K562 (cell line): ENCODE results near the gene OVOL3. TPM values are rescaled to one million over a fixed set of nuclear protein-coding genes. Genes with fewer than 3 reads are reported as not detected.

Experiments used
- DACH1 ChIP-seq: fragments of 450-650 bp; IDR thresholded peaks from 2 replicates; pipeline ENCODE4 v1.6.1; 2018; ENCODE audit not compliant: partially characterized antibody
- ELF2 ChIP-seq: fragments of 250-450 bp; sonication (Bioruptor Pico); IDR thresholded peaks from 2 replicates; pipeline ENCODE4 v1.5.0; 2021; ENCODE audit warnings: mild to moderate bottlenecking
- HDAC1 ChIP-seq, 2 experiments: fragments of 450-650 bp; IDR thresholded peaks; 2 replicates each; pipeline ENCODE4 v1.6.1; 2016 to 2017; ENCODE audit warnings: inconsistent platforms in 1 of 2, mild to moderate bottlenecking in 1 of 2, moderate library complexity in 1 of 2
- IRF2 ChIP-seq: sonication (generic); formaldehyde crosslinking; IDR thresholded peaks from 2 replicates; pipeline ENCODE4 v1.8.1; 2022; ENCODE audit warnings: mild to moderate bottlenecking, missing genetic modification reagents
- KAT7 ChIP-seq: sonication (generic); formaldehyde crosslinking; IDR thresholded peaks from 2 replicates; pipeline ENCODE4 v1.8.0; 2022; ENCODE audit warnings: missing genetic modification reagents, mild to moderate bottlenecking, borderline replicate concordance
- POLR2B ChIP-seq: fragments of 450-650 bp; IDR thresholded peaks from 2 replicates; pipeline ENCODE4 v1.6.1; 2018; ENCODE audit warnings: low read depth; ENCODE audit not compliant: partially characterized antibody
- SIN3A ChIP-seq, 2 experiments: fragments of 150-350 bp in 1 of 2; IDR thresholded peaks; 2 replicates each; pipeline ENCODE4 v1.6.1; 2011 to 2016; ENCODE audit warnings: borderline replicate concordance in 2 of 2, low read depth in 2 of 2, low read length in 2 of 2, mild to moderate bottlenecking in 2 of 2, moderate library complexity in 2 of 2; ENCODE audit not compliant: control insufficient read depth in 1 of 2
- TBL1XR1 ChIP-seq, 2 experiments: IDR thresholded peaks; 2 replicates each; pipeline ENCODE4 v1.6.1; 2012; ENCODE audit warnings: improper control_type of control experiment in 2 of 2, low read length in 2 of 2, mild to moderate bottlenecking in 1 of 2
- YY1 ChIP-seq, 3 experiments: IDR thresholded peaks; 2 replicates each; pipeline ENCODE4 v1.6.1; 2011; ENCODE audit warnings: low read length in 2 of 3, mild to moderate bottlenecking in 2 of 3, moderate library complexity in 2 of 3, borderline replicate concordance in 1 of 3, control low read depth in 1 of 3, low read depth in 1 of 3; ENCODE audit not compliant: insufficient read depth in 3 of 3, insufficient replicate concordance in 2 of 3, control insufficient read depth in 1 of 3, insufficient read length in 1 of 3; ENCODE audit errors: extremely low read depth in 1 of 3
- ZNF184 ChIP-seq: sonication (generic); formaldehyde crosslinking; IDR thresholded peaks from 2 replicates; pipeline ENCODE4 v1.5.0; 2020; ENCODE audit warnings: missing genetic modification reagents
- ZNF583 ChIP-seq: fragments of 250-450 bp; sonication (Bioruptor Pico); IDR thresholded peaks from 2 replicates; pipeline ENCODE4 v1.4.0; 2020
- ZNF584 ChIP-seq: fragments of 200-800 bp; sonication (Bioruptor generic); IDR thresholded peaks from 2 replicates; pipeline ENCODE4 v1.6.1; 2016; ENCODE audit warnings: low read depth, mild to moderate bottlenecking, missing genetic modification characterization, missing compliant biosample characterization
- polyA plus RNA-seq, 8 experiments: library from polyadenylated mRNA; depleted of rRNA in 4 of 8; stranded (reverse) in 5 of 8; unstranded in 3 of 8; fragments of >200 nt; fragmentation: Nextera tagmentation in 2 of 8; fragmentation: Illumina TruSeq in 1 of 8; extraction: Ambion mirVana in 2 of 8; extraction: Trizol in 1 of 8; gene quantifications; 2 replicates each; pipeline versions ENCODE4 v1.2.1 to v1.2.3, GENCODE V29; 2011 to 2014; ENCODE audit warnings: inconsistent platforms in 1 of 8, missing spikeins in 1 of 8
- total RNA-seq, 7 experiments: library from RNA; depleted of rRNA in 6 of 7; stranded (reverse); fragments of >200 nt in 6 of 7; fragmentation: Illumina TruSeq in 2 of 7; extraction: Trizol in 2 of 7; gene quantifications; 2 replicates each; pipeline versions ENCODE4 v1.2.1 to v1.2.3, GENCODE V29; 2011 to 2021; ENCODE audit warnings: low replicate concordance in 1 of 7
- TF ChIP-seq, protein P1 (sequence below), 2 experiments: fragments of 450-650 bp; IDR thresholded peaks; 2 replicates each; pipeline ENCODE4 v1.6.1; 2018; ENCODE audit warnings: mild to moderate bottlenecking in 2 of 2, low read depth in 1 of 2; ENCODE audit not compliant: partially characterized antibody in 2 of 2
- TF ChIP-seq, protein P2 (sequence below): fragments of 450-650 bp; formaldehyde crosslinking; IDR thresholded peaks from 2 replicates; pipeline ENCODE4 v1.4.0; 2022; ENCODE audit warnings: missing genetic modification characterization
- TF ChIP-seq, protein P3 (sequence below): fragments of 450-650 bp; IDR thresholded peaks from 2 replicates; pipeline ENCODE4 v1.6.1; 2018; ENCODE audit warnings: mild to moderate bottlenecking, low read depth; ENCODE audit not compliant: partially characterized antibody
- TF ChIP-seq, protein P4 (sequence below): fragments of 250-450 bp; sonication (Bioruptor Pico); IDR thresholded peaks from 2 replicates; pipeline ENCODE4 v1.8.0; 2021; ENCODE audit warnings: borderline replicate concordance, mild to moderate bottlenecking, moderate library complexity; ENCODE audit not compliant: poor library complexity, severe bottlenecking

The OVOL3 gene
- total and polyA plus RNA-seq, 9 of the 15 experiments (the other 6 are each of a cell fraction or from before 2014, with no cell fraction given): not detected

DNA sequence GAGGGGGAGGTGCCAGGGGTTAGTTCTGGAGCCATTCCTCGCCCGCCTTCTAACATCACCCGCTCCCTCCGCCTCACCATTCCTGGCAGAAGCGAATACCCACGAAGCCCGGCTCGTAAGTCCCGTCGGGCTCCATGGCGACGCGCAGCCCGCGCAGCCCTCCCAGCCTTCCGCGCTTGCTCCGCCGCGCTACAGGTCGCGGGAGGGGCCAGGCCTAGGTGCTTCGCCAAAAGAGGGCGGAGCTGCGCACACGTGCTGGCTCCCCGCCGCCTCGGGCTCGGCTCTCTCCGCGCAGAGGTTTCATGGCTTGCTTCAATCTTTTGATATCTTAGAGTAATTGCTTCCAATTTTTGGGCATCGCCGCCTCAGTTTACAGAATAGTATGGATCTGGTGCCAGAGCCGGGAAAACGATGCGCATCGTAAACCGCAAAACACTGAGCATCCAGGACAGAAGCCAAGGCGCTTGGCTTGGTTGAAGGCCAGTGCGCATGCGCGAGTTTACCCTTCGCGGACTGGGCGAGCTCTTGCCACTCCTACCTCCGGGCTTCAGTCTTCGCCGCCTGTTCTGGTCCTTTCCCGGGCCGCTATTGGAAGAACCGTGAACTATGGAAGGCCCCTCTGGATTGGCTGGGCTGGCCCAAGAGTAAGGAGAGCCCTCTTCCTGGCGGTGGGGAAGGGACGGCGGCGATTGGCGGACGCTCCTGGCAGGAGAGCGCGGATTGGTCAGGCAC is 3.9 kb downstream of the OVOL3 start, which contains the start of gene POLR2I (continued):
- TF ChIP-seq, protein P1, sequence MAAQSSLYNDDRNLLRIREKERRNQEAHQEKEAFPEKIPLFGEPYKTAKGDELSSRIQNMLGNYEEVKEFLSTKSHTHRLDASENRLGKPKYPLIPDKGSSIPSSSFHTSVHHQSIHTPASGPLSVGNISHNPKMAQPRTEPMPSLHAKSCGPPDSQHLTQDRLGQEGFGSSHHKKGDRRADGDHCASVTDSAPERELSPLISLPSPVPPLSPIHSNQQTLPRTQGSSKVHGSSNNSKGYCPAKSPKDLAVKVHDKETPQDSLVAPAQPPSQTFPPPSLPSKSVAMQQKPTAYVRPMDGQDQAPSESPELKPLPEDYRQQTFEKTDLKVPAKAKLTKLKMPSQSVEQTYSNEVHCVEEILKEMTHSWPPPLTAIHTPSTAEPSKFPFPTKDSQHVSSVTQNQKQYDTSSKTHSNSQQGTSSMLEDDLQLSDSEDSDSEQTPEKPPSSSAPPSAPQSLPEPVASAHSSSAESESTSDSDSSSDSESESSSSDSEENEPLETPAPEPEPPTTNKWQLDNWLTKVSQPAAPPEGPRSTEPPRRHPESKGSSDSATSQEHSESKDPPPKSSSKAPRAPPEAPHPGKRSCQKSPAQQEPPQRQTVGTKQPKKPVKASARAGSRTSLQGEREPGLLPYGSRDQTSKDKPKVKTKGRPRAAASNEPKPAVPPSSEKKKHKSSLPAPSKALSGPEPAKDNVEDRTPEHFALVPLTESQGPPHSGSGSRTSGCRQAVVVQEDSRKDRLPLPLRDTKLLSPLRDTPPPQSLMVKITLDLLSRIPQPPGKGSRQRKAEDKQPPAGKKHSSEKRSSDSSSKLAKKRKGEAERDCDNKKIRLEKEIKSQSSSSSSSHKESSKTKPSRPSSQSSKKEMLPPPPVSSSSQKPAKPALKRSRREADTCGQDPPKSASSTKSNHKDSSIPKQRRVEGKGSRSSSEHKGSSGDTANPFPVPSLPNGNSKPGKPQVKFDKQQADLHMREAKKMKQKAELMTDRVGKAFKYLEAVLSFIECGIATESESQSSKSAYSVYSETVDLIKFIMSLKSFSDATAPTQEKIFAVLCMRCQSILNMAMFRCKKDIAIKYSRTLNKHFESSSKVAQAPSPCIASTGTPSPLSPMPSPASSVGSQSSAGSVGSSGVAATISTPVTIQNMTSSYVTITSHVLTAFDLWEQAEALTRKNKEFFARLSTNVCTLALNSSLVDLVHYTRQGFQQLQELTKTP (IDR thresholded peaks at IDR 0.05; ENCODE audit: low read depth in 1 of 2, partially characterized antibody in 2 of 2): peak; percentile 21 to 48
- no peak for TF ChIP-seq KAT7
- TF ChIP-seq HDAC1 (IDR thresholded peaks at IDR 0.05): peak in 1 of 2 experiments; percentile 94; a peak in 2 of 4 replicates
- peak in 2 of 3 experiments; percentile 66 to 80 for TF ChIP-seq YY1 (IDR thresholded peaks at IDR 0.05; ENCODE audit: borderline replicate concordance in 1 of 3, control insufficient read depth in 1 of 3, extremely low read depth in 1 of 3, insufficient read depth in 3 of 3, insufficient read length in 1 of 3, insufficient replicate concordance in 2 of 3, low read depth in 1 of 3, low read length in 2 of 3)
- TF ChIP-seq, protein P2, sequence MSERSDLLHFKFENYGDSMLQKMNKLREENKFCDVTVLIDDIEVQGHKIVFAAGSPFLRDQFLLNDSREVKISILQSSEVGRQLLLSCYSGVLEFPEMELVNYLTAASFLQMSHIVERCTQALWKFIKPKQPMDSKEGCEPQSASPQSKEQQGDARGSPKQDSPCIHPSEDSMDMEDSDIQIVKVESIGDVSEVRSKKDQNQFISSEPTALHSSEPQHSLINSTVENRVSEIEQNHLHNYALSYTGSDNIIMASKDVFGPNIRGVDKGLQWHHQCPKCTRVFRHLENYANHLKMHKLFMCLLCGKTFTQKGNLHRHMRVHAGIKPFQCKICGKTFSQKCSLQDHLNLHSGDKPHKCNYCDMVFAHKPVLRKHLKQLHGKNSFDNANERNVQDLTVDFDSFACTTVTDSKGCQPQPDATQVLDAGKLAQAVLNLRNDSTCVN (CRISPR knock-in tag): no peak
- no peak for TF ChIP-seq IRF2 (CRISPR knock-in tag)
- peak in 1 of 2 experiments; percentile 97; a peak in 2 of 4 replicates for TF ChIP-seq SIN3A (IDR thresholded peaks at IDR 0.05; ENCODE audit: borderline replicate concordance in 2 of 2, control insufficient read depth in 1 of 2, low read depth in 2 of 2, low read length in 2 of 2)
- peak; percentile 10; the same call in 1 of the 2 replicates for TF ChIP-seq ZNF583
- no peak for TF ChIP-seq POLR2B
- no peak for TF ChIP-seq DACH1
- TF ChIP-seq ZNF184 (CRISPR knock-in tag): no peak
- TF ChIP-seq ELF2 (CRISPR knock-in tag): no peak
- no peak for TF ChIP-seq ZNF584 (CRISPR knock-in tag)
- TF ChIP-seq, protein P3, sequence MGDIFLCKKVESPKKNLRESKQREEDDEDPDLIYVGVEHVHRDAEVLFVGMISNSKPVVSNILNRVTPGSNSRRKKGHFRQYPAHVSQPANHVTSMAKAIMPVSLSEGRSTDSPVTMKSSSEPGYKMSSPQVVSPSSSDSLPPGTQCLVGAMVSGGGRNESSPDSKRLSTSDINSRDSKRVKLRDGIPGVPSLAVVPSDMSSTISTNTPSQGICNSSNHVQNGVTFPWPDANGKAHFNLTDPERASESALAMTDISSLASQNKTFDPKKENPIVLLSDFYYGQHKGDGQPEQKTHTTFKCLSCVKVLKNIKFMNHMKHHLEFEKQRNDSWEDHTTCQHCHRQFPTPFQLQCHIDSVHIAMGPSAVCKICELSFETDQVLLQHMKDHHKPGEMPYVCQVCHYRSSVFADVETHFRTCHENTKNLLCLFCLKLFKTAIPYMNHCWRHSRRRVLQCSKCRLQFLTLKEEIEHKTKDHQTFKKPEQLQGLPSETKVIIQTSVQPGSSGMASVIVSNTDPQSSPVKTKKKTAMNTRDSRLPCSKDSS: no peak
- TF ChIP-seq TBL1XR1 (IDR thresholded peaks at IDR 0.05; ENCODE audit: low read length in 2 of 2): peak in 1 of 2 experiments; percentile 16; a peak in 1 of 4 replicates
- TF ChIP-seq, protein P4, sequence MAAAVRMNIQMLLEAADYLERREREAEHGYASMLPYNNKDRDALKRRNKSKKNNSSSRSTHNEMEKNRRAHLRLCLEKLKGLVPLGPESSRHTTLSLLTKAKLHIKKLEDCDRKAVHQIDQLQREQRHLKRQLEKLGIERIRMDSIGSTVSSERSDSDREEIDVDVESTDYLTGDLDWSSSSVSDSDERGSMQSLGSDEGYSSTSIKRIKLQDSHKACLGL: peak; percentile 86
